Effector memory CD4-positive, alpha-beta T cell (primary cell): ENCODE data around the gene P2RY14.

Experiments used
- DNase-seq, 3 donors: peaks; one replicate each; pipeline ENCODE4 v3.0.0-alpha.2; 2020
- H3K27ac ChIP-seq: 2 replicates; pipeline ENCODE4 v1.7.0; 2013; ENCODE audit warnings: mild to moderate bottlenecking, low read length, moderate library complexity; ENCODE audit not compliant: insufficient read depth, poor library complexity, severe bottlenecking
- H3K27me3 ChIP-seq: replicated peaks from 2 replicates; pipeline ENCODE4 v1.7.0; 2013; ENCODE audit warnings: mild to moderate bottlenecking, low read length; ENCODE audit not compliant: insufficient read depth, control insufficient read depth, poor library complexity, severe bottlenecking
- H3K36me3 ChIP-seq: 2 replicates; pipeline ENCODE4 v1.7.0; 2013; ENCODE audit warnings: mild to moderate bottlenecking, low read length, moderate library complexity; ENCODE audit not compliant: control insufficient read depth, insufficient read depth
- H3K4me1 ChIP-seq: 2 replicates; pipeline ENCODE4 v1.7.0; 2013; ENCODE audit warnings: low read length, mild to moderate bottlenecking; ENCODE audit not compliant: control insufficient read depth, insufficient read depth, poor library complexity, severe bottlenecking
- H3K4me3 ChIP-seq: 2 replicates; pipeline ENCODE4 v1.7.0; 2013; ENCODE audit warnings: low read length, low read depth, mild to moderate bottlenecking; ENCODE audit not compliant: insufficient read depth, poor library complexity, severe bottlenecking
- H3K9me3 ChIP-seq: 2 replicates; pipeline ENCODE4 v1.7.0; 2013; ENCODE audit warnings: mild to moderate bottlenecking, low read length, moderate library complexity; ENCODE audit not compliant: control insufficient read depth

P2RY14 gene

GRCh38 chr3:151315136-151315535, 36.8 kb upstream of the P2RY14 start:
- no peak overlapping the region for H3K4me3 ChIP-seq

GRCh38 chr3:151314593-151314992, 36.3 kb upstream of the P2RY14 start:
- DNase-seq: no peak

More at GRCh38 chr3:151315136-151315535, 36.8 kb upstream of the P2RY14 start:
- Histone ChIP-seq H3K4me1 (no peaks in the 10 kb centered on the region), H3K36me3 (no peaks in the 10 kb centered on the region), H3K9me3 (no peaks in the 10 kb centered on the region), H3K27me3 (no peaks in the 10 kb centered on the region), H3K27ac (no peak overlapping the region)
- no peak for DNase-seq

GRCh38 chr3:151314137-151314536, 35.8 kb upstream of the P2RY14 start:
- DNase-seq: no peak
- Histone ChIP-seq H3K27ac (no peak overlapping the region), H3K4me1 (no peaks in the 10 kb centered on the region), H3K27me3 (no peaks in the 10 kb centered on the region), H3K9me3 (no peaks in the 10 kb centered on the region), H3K4me3 (no peak overlapping the region), H3K36me3 (no peaks in the 10 kb centered on the region)

More at GRCh38 chr3:151314593-151314992, 36.3 kb upstream of the P2RY14 start:
- Histone ChIP-seq H3K4me3 (no peak overlapping the region), H3K27ac (no peak overlapping the region), H3K27me3 (no peaks in the 10 kb centered on the region), H3K9me3 (no peaks in the 10 kb centered on the region), H3K36me3 (no peaks in the 10 kb centered on the region), H3K4me1 (no peaks in the 10 kb centered on the region)

- Histone ChIP-seq H3K4me1 (no peaks in the 10 kb centered on the region), H3K27me3 (no peaks in the 10 kb centered on the region), H3K27ac (no peak overlapping the region), H3K9me3 (no peaks in the 10 kb centered on the region), H3K36me3 (no peaks in the 10 kb centered on the region), H3K4me3 (no peak overlapping the region)
- DNase-seq: no peak
Measured at GRCh38 chr3:151312972-151313371, 34.6 kb upstream of the P2RY14 start.

GRCh38 chr3:151309566-151309965, 31.2 kb upstream of the P2RY14 start:
- DNase-seq: no peak
- Histone ChIP-seq H3K9me3 (no peaks in the 10 kb centered on the region), H3K36me3 (no peaks in the 10 kb centered on the region), H3K27ac (no peak overlapping the region), H3K4me3 (no peak overlapping the region), H3K27me3 (no peaks in the 10 kb centered on the region), H3K4me1 (no peaks in the 10 kb centered on the region)

GRCh38 chr3:151307583-151308488, 29.5 kb upstream of the P2RY14 start:
- no peaks in the 10 kb centered on the region for H3K4me1 ChIP-seq
- H3K4me3 ChIP-seq: no peak overlapping the region
- no peaks in the 10 kb centered on the region for H3K36me3 ChIP-seq
- no peaks in the 10 kb centered on the region for H3K9me3 ChIP-seq
- no peak overlapping the region for H3K27ac ChIP-seq
- no peak for DNase-seq
- H3K27me3 ChIP-seq: no peaks in the 10 kb centered on the region

GRCh38 chr3:151307131-151307530, 28.8 kb upstream of the P2RY14 start:
- H3K36me3 ChIP-seq: no peaks in the 10 kb centered on the region
- H3K27ac ChIP-seq: no peak overlapping the region
- no peak for DNase-seq
- no peaks in the 10 kb centered on the region for H3K27me3 ChIP-seq
- H3K9me3 ChIP-seq: no peaks in the 10 kb centered on the region
- H3K4me3 ChIP-seq: no peak overlapping the region
- no peaks in the 10 kb centered on the region for H3K4me1 ChIP-seq

- Histone ChIP-seq H3K27me3 (no peaks in the 10 kb centered on the region), H3K27ac (no peak overlapping the region), H3K4me1 (no peaks in the 10 kb centered on the region), H3K9me3 (no peaks in the 10 kb centered on the region), H3K36me3 (no peaks in the 10 kb centered on the region), H3K4me3 (no peak overlapping the region)
- DNase-seq: no peak
Measured at GRCh38 chr3:151306168-151306810, 27.9 kb upstream of the P2RY14 start.

- DNase-seq: no peak
- H3K27me3 ChIP-seq: no peaks in the 10 kb centered on the region
- no peaks in the 10 kb centered on the region for H3K9me3 ChIP-seq
- H3K27ac ChIP-seq: no peak overlapping the region
- no peaks in the 10 kb centered on the region for H3K36me3 ChIP-seq
- no peaks in the 10 kb centered on the region for H3K4me1 ChIP-seq
- H3K4me3 ChIP-seq: no peak overlapping the region
Measured at GRCh38 chr3:151305775-151306151, 27.4 kb upstream of the P2RY14 start.

GRCh38 chr3:151305060-151305774, 26.9 kb upstream of the P2RY14 start:
- no peak overlapping the region for H3K4me3 ChIP-seq
- no peaks in the 10 kb centered on the region for H3K9me3 ChIP-seq
- no peaks in the 10 kb centered on the region for H3K4me1 ChIP-seq
- H3K27me3 ChIP-seq: no peaks in the 10 kb centered on the region
- no peaks in the 10 kb centered on the region for H3K36me3 ChIP-seq
- DNase-seq: no peak
- no peak overlapping the region for H3K27ac ChIP-seq
